WTC11 (cell line): Measurements from ENCODE around the gene FAM53B. TPM values are rescaled to one million over a fixed set of nuclear protein-coding genes. Genes with fewer than 3 reads are reported as not detected.

ENCODE experiments used
- ATAC-seq: fragments of 200-7000 bp; cut with Tn5 transposase; 2 replicates; pipeline ENCODE4 v1.10.0; 2021; ENCODE audit warnings: mild to moderate bottlenecking, moderate library complexity
- CTCF ChIA-PET: fragments of 300-600 bp; sonication (Branson Sonifier 250); formaldehyde crosslinking; loops from one replicate; lab custom pipeline; 2021; ENCODE audit warnings: antibody characterized with exemption; lab: Charles Lee
- POLR2A ChIA-PET: fragments of 350-600 bp; sonication (Branson Sonifier 250); formaldehyde crosslinking; loops from one replicate; lab custom pipeline; 2021; ENCODE audit warnings: antibody characterized with exemption; lab: Charles Lee
- DNase-seq: peaks from one replicate; pipeline ENCODE4 v3.0.0; 2021; ENCODE audit warnings: low spot score
- H3K27ac Mint-ChIP-seq: 2 replicates; pipeline ENCODE4 v1.8.0; 2021; ENCODE audit warnings: mixed read lengths
- H3K27me3 Mint-ChIP-seq: 2 replicates; pipeline ENCODE4 v1.8.0; 2021; ENCODE audit warnings: low read depth, mild to moderate bottlenecking, moderate library complexity, mixed read lengths
- H3K36me3 Mint-ChIP-seq: 2 replicates; pipeline ENCODE4 v1.8.0; 2021; ENCODE audit warnings: mixed read lengths
- H3K4me1 Mint-ChIP-seq: 2 replicates; pipeline ENCODE4 v1.8.0; 2022; ENCODE audit warnings: mixed read lengths
- H3K4me3 Mint-ChIP-seq: 2 replicates; pipeline ENCODE4 v1.8.0; 2021; ENCODE audit warnings: mild to moderate bottlenecking, moderate library complexity, mixed read lengths
- H3K9me3 Mint-ChIP-seq: 2 replicates; pipeline ENCODE4 v1.8.0; 2021; ENCODE audit warnings: mixed read lengths
- EMX1 ChIP-seq: fragments of 250-450 bp; sonication (Bioruptor Pico); IDR thresholded peaks from 2 replicates; pipeline ENCODE4 v1.8.0; 2021; ENCODE audit warnings: mild to moderate bottlenecking
- ETV6 ChIP-seq: sonication (generic); formaldehyde crosslinking; IDR thresholded peaks from 2 replicates; pipeline ENCODE4 v1.8.1; 2022; ENCODE audit warnings: mild to moderate bottlenecking, missing genetic modification reagents
- GABPB1 ChIP-seq: sonication (generic); formaldehyde crosslinking; IDR thresholded peaks from 2 replicates; pipeline ENCODE4 v1.8.1; 2023; ENCODE audit warnings: mild to moderate bottlenecking, missing genetic modification reagents
- KAT7 ChIP-seq: sonication (generic); formaldehyde crosslinking; IDR thresholded peaks from 2 replicates; pipeline ENCODE4 v1.8.1; 2023; ENCODE audit warnings: missing genetic modification reagents, mild to moderate bottlenecking, borderline replicate concordance
- NFE2L1 ChIP-seq: sonication (generic); formaldehyde crosslinking; IDR thresholded peaks from 2 replicates; pipeline ENCODE4 v1.8.1; 2023; ENCODE audit warnings: missing genetic modification reagents
- SOX15 ChIP-seq: fragments of 250-450 bp; sonication (Bioruptor Pico); IDR thresholded peaks from 2 replicates; pipeline ENCODE4 v1.9.0; 2021; ENCODE audit warnings: mild to moderate bottlenecking
- TCF7 ChIP-seq: sonication (generic); formaldehyde crosslinking; IDR thresholded peaks from 2 replicates; pipeline ENCODE4 v1.8.0; 2022; ENCODE audit warnings: mild to moderate bottlenecking, low read depth, missing genetic modification reagents, moderate library complexity
- TEAD1 ChIP-seq: sonication (generic); formaldehyde crosslinking; IDR thresholded peaks from 2 replicates; pipeline ENCODE4 v1.8.0; 2022; ENCODE audit warnings: mild to moderate bottlenecking, missing genetic modification reagents
- ZNF121 ChIP-seq: sonication (generic); formaldehyde crosslinking; IDR thresholded peaks from 2 replicates; pipeline ENCODE4 v1.8.0; 2023; ENCODE audit warnings: missing genetic modification reagents
- ZNF263 ChIP-seq: sonication (generic); formaldehyde crosslinking; IDR thresholded peaks from 2 replicates; pipeline ENCODE4 v1.8.1; 2022; ENCODE audit warnings: low read depth, mild to moderate bottlenecking, moderate library complexity, missing genetic modification reagents
- ZNF416 ChIP-seq: fragments of 250-450 bp; sonication (Bioruptor Pico); IDR thresholded peaks from 2 replicates; pipeline ENCODE4 v1.9.0; 2021; ENCODE audit warnings: mild to moderate bottlenecking, inconsistent platforms
- ZNF425 ChIP-seq: fragments of 250-450 bp; sonication (Bioruptor Pico); conservative IDR thresholded peaks from 2 replicates; pipeline ENCODE4 v1.9.0; 2021; ENCODE audit warnings: mild to moderate bottlenecking
- total RNA-seq: library from RNA; stranded (reverse); gene quantifications from 3 replicates; pipeline ENCODE4 v1.2.3, GENCODE V29; 2021
- TF ChIP-seq, protein P1 (sequence below): sonication (generic); formaldehyde crosslinking; IDR thresholded peaks from 2 replicates; pipeline ENCODE4 v1.8.0; 2022; ENCODE audit warnings: missing genetic modification reagents
- TF ChIP-seq, protein P2 (sequence below): sonication (generic); formaldehyde crosslinking; IDR thresholded peaks from 2 replicates; pipeline ENCODE4 v1.8.1; 2023; ENCODE audit warnings: mild to moderate bottlenecking, missing genetic modification reagents, borderline replicate concordance
- TF ChIP-seq, protein P3 (sequence below): sonication (generic); formaldehyde crosslinking; IDR thresholded peaks from 2 replicates; pipeline ENCODE4 v1.8.1; 2023; ENCODE audit warnings: mild to moderate bottlenecking, missing genetic modification reagents, moderate library complexity
- TF ChIP-seq, protein P4 (sequence below): fragments of 250-450 bp; sonication (Bioruptor Pico); IDR thresholded peaks from 2 replicates; pipeline ENCODE4 v1.9.0; 2021; ENCODE audit warnings: mild to moderate bottlenecking

FAM53B gene
- total RNA-seq, 1 experiment from 2014 or later = 21.3 TPM

GRCh38 chr10:124630551-124630950 is 113.6 kb downstream of the FAM53B start:
- H3K27ac Mint-ChIP-seq = no peak overlapping the region
- ChIA-PET POLR2A (no interaction called here), CTCF (interaction anchor here (1.6 to 2.0 kb wide), 2 partner anchors 17 to 111 kb away, joined by 3 to 6 read pairs; no protein-coding TSS in a partner anchor)
- TF ChIP-seq TEAD1 (CRISPR knock-in tag) = no peak
- peaks cover 6% of the 10 kb centered on the region for H3K36me3 Mint-ChIP-seq
- H3K4me1 Mint-ChIP-seq = peaks cover 28% of the 10 kb centered on the region
- no peak for ATAC-seq
- no peak for DNase-seq
- peaks cover 6% of the 10 kb centered on the region for H3K9me3 Mint-ChIP-seq
- no peaks in the 10 kb centered on the region for H3K27me3 Mint-ChIP-seq
- no peak overlapping the region for H3K4me3 Mint-ChIP-seq

DNA sequence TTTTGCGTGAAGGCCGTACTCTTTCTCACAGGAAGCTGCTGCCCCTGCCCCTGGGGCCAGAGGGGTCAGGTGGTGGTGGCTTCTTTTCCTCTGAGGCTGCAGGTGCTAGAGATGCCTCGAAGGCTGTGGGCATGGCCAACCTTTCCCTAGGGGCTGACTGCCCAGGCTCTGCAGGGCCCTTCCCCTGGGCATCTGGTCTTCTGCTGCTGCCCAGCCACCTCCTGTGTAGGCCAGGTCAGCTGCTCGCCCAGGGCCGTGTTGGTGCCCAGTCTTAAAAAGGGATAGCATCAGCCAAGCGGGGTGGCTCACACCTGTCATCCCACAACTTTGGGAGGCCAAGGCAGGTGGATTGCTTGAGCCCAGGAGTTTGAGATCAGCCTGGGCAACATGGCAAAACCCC is 114.3 kb downstream of the FAM53B start:
- ChIA-PET POLR2A (no interaction called here), CTCF (interaction anchor here (1.3 to 4.4 kb wide), 4 partner anchors 17 to 112 kb away, joined by 3 to 16 read pairs (median 7); no protein-coding TSS in a partner anchor)
- H3K9me3 Mint-ChIP-seq = peaks cover 6% of the 10 kb centered on the region
- H3K27ac Mint-ChIP-seq = 0 out of 2 replicates have a peak overlapping the region, but pooled peaks have one; percentile 63
- ATAC-seq = no peak
- no peak overlapping the region for H3K4me3 Mint-ChIP-seq
- peaks cover 6% of the 10 kb centered on the region for H3K36me3 Mint-ChIP-seq
- H3K27me3 Mint-ChIP-seq = no peaks in the 10 kb centered on the region
- TF ChIP-seq, protein P1, sequence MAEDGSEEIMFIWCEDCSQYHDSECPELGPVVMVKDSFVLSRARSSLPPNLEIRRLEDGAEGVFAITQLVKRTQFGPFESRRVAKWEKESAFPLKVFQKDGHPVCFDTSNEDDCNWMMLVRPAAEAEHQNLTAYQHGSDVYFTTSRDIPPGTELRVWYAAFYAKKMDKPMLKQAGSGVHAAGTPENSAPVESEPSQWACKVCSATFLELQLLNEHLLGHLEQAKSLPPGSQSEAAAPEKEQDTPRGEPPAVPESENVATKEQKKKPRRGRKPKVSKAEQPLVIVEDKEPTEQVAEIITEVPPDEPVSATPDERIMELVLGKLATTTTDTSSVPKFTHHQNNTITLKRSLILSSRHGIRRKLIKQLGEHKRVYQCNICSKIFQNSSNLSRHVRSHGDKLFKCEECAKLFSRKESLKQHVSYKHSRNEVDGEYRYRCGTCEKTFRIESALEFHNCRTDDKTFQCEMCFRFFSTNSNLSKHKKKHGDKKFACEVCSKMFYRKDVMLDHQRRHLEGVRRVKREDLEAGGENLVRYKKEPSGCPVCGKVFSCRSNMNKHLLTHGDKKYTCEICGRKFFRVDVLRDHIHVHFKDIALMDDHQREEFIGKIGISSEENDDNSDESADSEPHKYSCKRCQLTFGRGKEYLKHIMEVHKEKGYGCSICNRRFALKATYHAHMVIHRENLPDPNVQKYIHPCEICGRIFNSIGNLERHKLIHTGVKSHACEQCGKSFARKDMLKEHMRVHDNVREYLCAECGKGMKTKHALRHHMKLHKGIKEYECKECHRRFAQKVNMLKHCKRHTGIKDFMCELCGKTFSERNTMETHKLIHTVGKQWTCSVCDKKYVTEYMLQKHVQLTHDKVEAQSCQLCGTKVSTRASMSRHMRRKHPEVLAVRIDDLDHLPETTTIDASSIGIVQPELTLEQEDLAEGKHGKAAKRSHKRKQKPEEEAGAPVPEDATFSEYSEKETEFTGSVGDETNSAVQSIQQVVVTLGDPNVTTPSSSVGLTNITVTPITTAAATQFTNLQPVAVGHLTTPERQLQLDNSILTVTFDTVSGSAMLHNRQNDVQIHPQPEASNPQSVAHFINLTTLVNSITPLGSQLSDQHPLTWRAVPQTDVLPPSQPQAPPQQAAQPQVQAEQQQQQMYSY (CRISPR knock-in tag) = no peak
- TF ChIP-seq ZNF121 (CRISPR knock-in tag) (no peak), ZNF425 (CRISPR knock-in tag) (no peak), SOX15 (CRISPR knock-in tag) (no peak), GABPB1 (CRISPR knock-in tag) (no peak), ZNF263 (no peak), NFE2L1 (CRISPR knock-in tag) (no peak), TCF7 (CRISPR knock-in tag) (no peak), ZNF416 (no peak), ETV6 (no peak), KAT7 (CRISPR knock-in tag) (no peak), EMX1 (no peak)
- TF ChIP-seq, protein P2, sequence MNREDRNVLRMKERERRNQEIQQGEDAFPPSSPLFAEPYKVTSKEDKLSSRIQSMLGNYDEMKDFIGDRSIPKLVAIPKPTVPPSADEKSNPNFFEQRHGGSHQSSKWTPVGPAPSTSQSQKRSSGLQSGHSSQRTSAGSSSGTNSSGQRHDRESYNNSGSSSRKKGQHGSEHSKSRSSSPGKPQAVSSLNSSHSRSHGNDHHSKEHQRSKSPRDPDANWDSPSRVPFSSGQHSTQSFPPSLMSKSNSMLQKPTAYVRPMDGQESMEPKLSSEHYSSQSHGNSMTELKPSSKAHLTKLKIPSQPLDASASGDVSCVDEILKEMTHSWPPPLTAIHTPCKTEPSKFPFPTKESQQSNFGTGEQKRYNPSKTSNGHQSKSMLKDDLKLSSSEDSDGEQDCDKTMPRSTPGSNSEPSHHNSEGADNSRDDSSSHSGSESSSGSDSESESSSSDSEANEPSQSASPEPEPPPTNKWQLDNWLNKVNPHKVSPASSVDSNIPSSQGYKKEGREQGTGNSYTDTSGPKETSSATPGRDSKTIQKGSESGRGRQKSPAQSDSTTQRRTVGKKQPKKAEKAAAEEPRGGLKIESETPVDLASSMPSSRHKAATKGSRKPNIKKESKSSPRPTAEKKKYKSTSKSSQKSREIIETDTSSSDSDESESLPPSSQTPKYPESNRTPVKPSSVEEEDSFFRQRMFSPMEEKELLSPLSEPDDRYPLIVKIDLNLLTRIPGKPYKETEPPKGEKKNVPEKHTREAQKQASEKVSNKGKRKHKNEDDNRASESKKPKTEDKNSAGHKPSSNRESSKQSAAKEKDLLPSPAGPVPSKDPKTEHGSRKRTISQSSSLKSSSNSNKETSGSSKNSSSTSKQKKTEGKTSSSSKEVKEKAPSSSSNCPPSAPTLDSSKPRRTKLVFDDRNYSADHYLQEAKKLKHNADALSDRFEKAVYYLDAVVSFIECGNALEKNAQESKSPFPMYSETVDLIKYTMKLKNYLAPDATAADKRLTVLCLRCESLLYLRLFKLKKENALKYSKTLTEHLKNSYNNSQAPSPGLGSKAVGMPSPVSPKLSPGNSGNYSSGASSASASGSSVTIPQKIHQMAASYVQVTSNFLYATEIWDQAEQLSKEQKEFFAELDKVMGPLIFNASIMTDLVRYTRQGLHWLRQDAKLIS (CRISPR knock-in tag) = no peak
- TF ChIP-seq, protein P3, sequence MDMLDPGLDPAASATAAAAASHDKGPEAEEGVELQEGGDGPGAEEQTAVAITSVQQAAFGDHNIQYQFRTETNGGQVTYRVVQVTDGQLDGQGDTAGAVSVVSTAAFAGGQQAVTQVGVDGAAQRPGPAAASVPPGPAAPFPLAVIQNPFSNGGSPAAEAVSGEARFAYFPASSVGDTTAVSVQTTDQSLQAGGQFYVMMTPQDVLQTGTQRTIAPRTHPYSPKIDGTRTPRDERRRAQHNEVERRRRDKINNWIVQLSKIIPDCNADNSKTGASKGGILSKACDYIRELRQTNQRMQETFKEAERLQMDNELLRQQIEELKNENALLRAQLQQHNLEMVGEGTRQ = no peak
- TF ChIP-seq, protein P4, sequence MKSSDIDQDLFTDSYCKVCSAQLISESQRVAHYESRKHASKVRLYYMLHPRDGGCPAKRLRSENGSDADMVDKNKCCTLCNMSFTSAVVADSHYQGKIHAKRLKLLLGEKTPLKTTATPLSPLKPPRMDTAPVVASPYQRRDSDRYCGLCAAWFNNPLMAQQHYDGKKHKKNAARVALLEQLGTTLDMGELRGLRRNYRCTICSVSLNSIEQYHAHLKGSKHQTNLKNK (CRISPR knock-in tag) = no peak
- DNase-seq = no peak
- H3K4me1 Mint-ChIP-seq = peaks cover 31% of the 10 kb centered on the region
